Esophagus squamous epithelium (tissue), 4 donors: ENCODE data around the gene SLC45A2.

Experiments
- POLR2A ChIP-seq, 4 donors: fragments of 450-650 bp; IDR thresholded peaks; one replicate each; pipeline ENCODE4 v1.6.1; 2017; ENCODE audit warnings: antibody characterized with exemption in 4 of 4, mild to moderate bottlenecking in 4 of 4, moderate library complexity in 3 of 4
- TF ChIP-seq, protein P1 (sequence below), 6 experiments: fragments of 450-650 bp in 4 of 6; fragments of 200-600 bp in 2 of 6; sonication (generic) in 2 of 6; IDR thresholded peaks; one replicate each; pipeline ENCODE4 v1.5.1; 2016 to 2019; ENCODE audit warnings: antibody characterized with exemption in 6 of 6, mild to moderate bottlenecking in 4 of 6, moderate library complexity in 4 of 6

DNA sequence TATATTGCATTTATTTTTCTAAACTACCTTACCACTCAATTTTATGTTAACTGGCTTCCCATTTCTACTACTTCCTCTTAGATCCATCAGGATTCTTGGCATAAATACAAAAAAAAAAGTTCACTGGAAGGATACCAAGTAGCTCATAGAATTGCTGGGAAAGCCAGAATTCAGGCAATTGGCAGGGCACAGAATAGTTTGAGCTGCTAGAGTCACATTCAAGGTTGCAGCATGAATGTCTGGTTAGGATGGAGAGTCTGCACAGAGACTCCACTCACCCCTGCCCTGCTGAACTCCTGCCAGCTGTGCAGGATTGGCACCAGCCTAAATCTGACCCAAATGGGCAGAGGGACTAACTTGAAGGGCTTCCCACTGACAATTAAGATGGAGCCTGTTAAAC is 28.3 kb upstream of the SLC45A2 start:
- TF ChIP-seq, protein P1, sequence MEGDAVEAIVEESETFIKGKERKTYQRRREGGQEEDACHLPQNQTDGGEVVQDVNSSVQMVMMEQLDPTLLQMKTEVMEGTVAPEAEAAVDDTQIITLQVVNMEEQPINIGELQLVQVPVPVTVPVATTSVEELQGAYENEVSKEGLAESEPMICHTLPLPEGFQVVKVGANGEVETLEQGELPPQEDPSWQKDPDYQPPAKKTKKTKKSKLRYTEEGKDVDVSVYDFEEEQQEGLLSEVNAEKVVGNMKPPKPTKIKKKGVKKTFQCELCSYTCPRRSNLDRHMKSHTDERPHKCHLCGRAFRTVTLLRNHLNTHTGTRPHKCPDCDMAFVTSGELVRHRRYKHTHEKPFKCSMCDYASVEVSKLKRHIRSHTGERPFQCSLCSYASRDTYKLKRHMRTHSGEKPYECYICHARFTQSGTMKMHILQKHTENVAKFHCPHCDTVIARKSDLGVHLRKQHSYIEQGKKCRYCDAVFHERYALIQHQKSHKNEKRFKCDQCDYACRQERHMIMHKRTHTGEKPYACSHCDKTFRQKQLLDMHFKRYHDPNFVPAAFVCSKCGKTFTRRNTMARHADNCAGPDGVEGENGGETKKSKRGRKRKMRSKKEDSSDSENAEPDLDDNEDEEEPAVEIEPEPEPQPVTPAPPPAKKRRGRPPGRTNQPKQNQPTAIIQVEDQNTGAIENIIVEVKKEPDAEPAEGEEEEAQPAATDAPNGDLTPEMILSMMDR (IDR thresholded peaks at IDR 0.05): no peak
- no peak for TF ChIP-seq POLR2A (IDR thresholded peaks at IDR 0.05)
